Thoracic aorta (tissue), 2 donors: ENCODE data around the gene IL15RA. TPM values are rescaled to one million over a fixed set of nuclear protein-coding genes. Genes with fewer than 3 reads are reported as not detected.
A peak's percentile ranks its signal among the peaks of the same experiment; 100 is the strongest.

Source experiments
- ATAC-seq: fragments of 150-250 bp; one replicate; pipeline ENCODE4 v1.8.0; 2017; ENCODE audit warnings: low read depth; ENCODE audit not compliant: insufficient number of reproducible peaks, low FRiP score
- DNase-seq: peaks from one replicate; pipeline ENCODE4 v3.0.0-alpha.2; 2020; ENCODE audit warnings: low spot score
- H3K27ac ChIP-seq, 2 donors: fragments of 200-600 bp; sonication (generic); 1 replicate in 1 of 2; 2 replicates in 1 of 2; pipeline ENCODE4 v1.5.1; 2016; ENCODE audit warnings: mild to moderate bottlenecking in 2 of 2, moderate library complexity in 2 of 2
- H3K27me3 ChIP-seq: fragments of 200-600 bp; sonication (generic); replicated peaks from 2 replicates; pipeline ENCODE4 v1.6.0; 2016; ENCODE audit warnings: mild to moderate bottlenecking; ENCODE audit not compliant: insufficient read depth
- H3K36me3 ChIP-seq: fragments of 200-600 bp; sonication (generic); one replicate; pipeline ENCODE4 v1.5.1; 2016
- H3K4me1 ChIP-seq, 2 donors: fragments of 200-600 bp; sonication (generic); 1 replicate in 1 of 2; 2 replicates in 1 of 2; pipeline versions ENCODE4 v1.5.1 to v1.6.0; 2016; ENCODE audit warnings: low read depth in 2 of 2, mild to moderate bottlenecking in 1 of 2; ENCODE audit not compliant: control insufficient read depth in 1 of 2
- H3K4me3 ChIP-seq: fragments of 200-600 bp; sonication (generic); 2 replicates; pipeline ENCODE4 v1.5.1; 2016; ENCODE audit warnings: mild to moderate bottlenecking
- H3K9me3 ChIP-seq: fragments of 200-600 bp; sonication (generic); 2 replicates; pipeline ENCODE4 v1.5.1; 2016
- CTCF ChIP-seq: fragments of 200-600 bp; sonication (generic); IDR thresholded peaks from one replicate; pipeline ENCODE4 v1.5.1; 2019; ENCODE audit warnings: antibody characterized with exemption
- total RNA-seq, 2 donors: library from RNA; depleted of rRNA; stranded (reverse); fragments of >200 nt; gene quantifications; one replicate each; pipeline versions ENCODE4 v1.1.0 to v1.2.3, GENCODE V29; 2016

IL15RA gene
- total RNA-seq, 2 donors from 2014 or later, result 34.4 to 44.1 TPM

DNA sequence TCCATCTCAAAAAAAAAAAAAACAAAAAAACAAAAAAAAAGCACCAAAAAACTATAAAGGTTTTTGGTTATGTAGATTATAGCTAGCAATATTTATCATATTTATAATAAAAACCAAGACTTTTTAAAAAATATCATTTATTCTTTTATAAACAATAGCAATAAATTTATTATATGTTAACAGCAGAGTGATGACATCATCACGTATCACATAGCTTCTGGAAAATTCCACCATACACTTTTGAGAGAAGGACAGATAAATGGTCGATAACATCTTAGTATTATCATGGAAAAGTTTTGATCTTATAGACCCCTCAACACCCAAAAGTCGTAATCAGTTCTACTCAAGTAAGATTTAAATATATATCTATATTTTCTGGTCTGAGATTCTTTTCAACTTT, 33.2 kb upstream of the IL15RA start:
- no peak overlapping the region for H3K4me3 ChIP-seq
- DNase-seq (no peak), ATAC-seq (no peak)
- no peaks in the 10 kb centered on the region for H3K4me1 ChIP-seq
- no peak for TF ChIP-seq CTCF
- no peaks in the 10 kb centered on the region for H3K27me3 ChIP-seq
- no peak overlapping the region for H3K27ac ChIP-seq
- H3K9me3 ChIP-seq, result no peaks in the 10 kb centered on the region
- no peaks in the 10 kb centered on the region for H3K36me3 ChIP-seq

GRCh38 chr10:6009961-6010360, 32.6 kb upstream of the IL15RA start:
- DNase-seq (no peak), ATAC-seq (no peak)
- no peaks in the 10 kb centered on the region for H3K27me3 ChIP-seq
- H3K4me1 ChIP-seq, result no peaks in the 10 kb centered on the region
- H3K36me3 ChIP-seq, result no peaks in the 10 kb centered on the region
- no peaks in the 10 kb centered on the region for H3K9me3 ChIP-seq
- no peak overlapping the region for H3K27ac ChIP-seq
- no peak for TF ChIP-seq CTCF
- no peak overlapping the region for H3K4me3 ChIP-seq

DNA sequence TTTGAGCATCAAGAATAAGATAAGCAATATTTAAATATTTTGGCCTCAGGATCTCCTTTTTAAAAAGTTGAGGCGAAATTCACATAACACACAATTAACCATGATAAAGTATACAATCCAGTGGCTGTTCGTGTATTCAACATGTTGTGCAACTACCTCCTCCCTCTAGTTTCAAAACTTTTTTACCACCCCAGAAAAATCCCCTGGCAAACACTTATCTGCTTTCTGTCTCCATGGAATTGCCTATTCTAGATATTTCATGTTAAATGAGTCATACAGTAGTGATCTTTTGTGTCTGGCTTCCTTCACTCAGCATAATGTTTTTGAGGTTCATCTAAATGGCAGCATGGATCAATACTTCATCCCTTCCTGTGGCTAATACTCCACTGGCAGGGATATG, 31.8 kb upstream of the IL15RA start:
- Histone ChIP-seq H3K27ac (no peak overlapping the region), H3K27me3 (no peaks in the 10 kb centered on the region), H3K9me3 (no peaks in the 10 kb centered on the region), H3K4me1 (no peaks in the 10 kb centered on the region), H3K36me3 (no peaks in the 10 kb centered on the region), H3K4me3 (peak overlapping the region; percentile 21)
- ATAC-seq (no peak), DNase-seq (no peak)
- no peak for TF ChIP-seq CTCF

- ATAC-seq (no peak), DNase-seq (no peak)
- Histone ChIP-seq H3K4me3 (peak overlapping the region; percentile 21), H3K27ac (no peak overlapping the region), H3K4me1 (no peaks in the 10 kb centered on the region), H3K9me3 (no peaks in the 10 kb centered on the region), H3K36me3 (no peaks in the 10 kb centered on the region), H3K27me3 (no peaks in the 10 kb centered on the region)
- no peak for TF ChIP-seq CTCF
These were observed 31.3 kb upstream of the IL15RA start for GRCh38 chr10:6008497-6009142.

GRCh38 chr10:6006991-6007390, 29.6 kb upstream of the IL15RA start:
- H3K9me3 ChIP-seq, result no peaks in the 10 kb centered on the region
- H3K36me3 ChIP-seq, result no peaks in the 10 kb centered on the region
- no peaks in the 10 kb centered on the region for H3K27me3 ChIP-seq
- DNase-seq (no peak), ATAC-seq (no peak)
- H3K4me1 ChIP-seq, result no peaks in the 10 kb centered on the region
- H3K27ac ChIP-seq, result no peak overlapping the region
- TF ChIP-seq CTCF, result no peak
- H3K4me3 ChIP-seq, result no peak overlapping the region
